Measurements from ENCODE around the gene PPM1B. TPM values are rescaled to one million over a fixed set of nuclear protein-coding genes. Genes with fewer than 3 reads are reported as not detected.
"Not testable (repeated sequence)": the region's sequence is repeated elsewhere in the genome, so short reads cannot be mapped to it uniquely, and the experiment has no call there.

PPM1B gene
- total and polyA plus RNA-seq, 2 donors (not counting 1 experiment from before 2014, with no cell fraction given) = 15.3 to 81.4 TPM

- Histone ChIP-seq H3K4me1 (ENCODE audit: control insufficient read depth in 2 of 2, insufficient read depth in 2 of 2, low read length in 2 of 2) (peaks cover 3% of the 10 kb centered on the region in 2 donors), H3K27me3 (replicated peaks in 1 of 4; ENCODE audit: control extremely low read depth in 1 of 4, control insufficient read depth in 3 of 4, insufficient read depth in 4 of 4, low read length in 3 of 4) (no peaks in the 10 kb centered on the region), H4K20me1 (ENCODE audit: control insufficient read depth, insufficient read depth, low read length, poor library complexity, severe bottlenecking) (no peaks in the 10 kb centered on the region), H3K36me3 (replicated peaks in 1 of 2; ENCODE audit: control extremely low read depth in 1 of 2, control insufficient read depth in 1 of 2, extremely low read depth in 1 of 2, insufficient read depth in 2 of 2, low read length in 1 of 2) (no peaks in the 10 kb centered on the region), H3K79me2 (ENCODE audit: control insufficient read depth, insufficient read depth, low read length) (no peaks in the 10 kb centered on the region), H3K4me2 (replicated peaks; ENCODE audit: low read depth, low read length, poor library complexity, severe bottlenecking) (peak overlapping the region; percentile 35), H3K27ac (ENCODE audit: low read length in 2 of 2) (no peak overlapping the region), H3K4me3 (ENCODE audit: control extremely low read depth in 1 of 5, extremely low read depth in 1 of 5, insufficient read depth in 1 of 5, low read depth in 2 of 5, low read length in 4 of 5) (no peak overlapping the region), H3K9me3 (ENCODE audit: control extremely low read depth in 1 of 3, control insufficient read depth in 2 of 3, insufficient read depth in 1 of 3, low read length in 2 of 3) (peaks cover 0 to 10% (median 6%) of the 10 kb centered on the region in 3 donors), H2AFZ (ENCODE audit: insufficient read depth, low read depth, low read length, poor library complexity, severe bottlenecking) (no peak overlapping the region), H3K9ac (ENCODE audit: low read length) (no peak overlapping the region)
- Mint-ChIP-seq H3K27me3 (peaks cover 22% of the 10 kb centered on the region), H3K27ac (no peak overlapping the region), H3K9me3 (ENCODE audit: insufficient read depth) (peaks cover 7% of the 10 kb centered on the region), H3K4me1 (peaks cover 7% of the 10 kb centered on the region), H3K4me3 (no peak overlapping the region)
- ChIA-PET POLR2A (interaction anchor here (0.8 kb wide), 1 partner anchor 710 kb away, joined by 6 read pairs; no protein-coding TSS in a partner anchor), CTCF (interaction anchor here (1.1 kb wide), 1 partner anchor 8 kb away, joined by 4 read pairs; no protein-coding TSS in a partner anchor)
- 69% methylated on average over 2 of the region's 3 CpGs for WGBS (ENCODE audit: insufficient coverage)
- intact Hi-C loops (cut with micrococcal nuclease) = no loop called here
- ATAC-seq (ENCODE audit: low read depth) = no peak
- DNase-seq = no peak
- TF ChIP-seq CTCF (IDR thresholded peaks at IDR 0.05) = no peak
- TF ChIP-seq EZH2 (IDR thresholded peaks at IDR 0.05; ENCODE audit: borderline replicate concordance, insufficient read depth, low read depth, low read length, poor library complexity, severe bottlenecking) = no peak
Measured at GRCh38 chr2:44250376-44250775, 81.7 kb downstream of the PPM1B start.

DNA sequence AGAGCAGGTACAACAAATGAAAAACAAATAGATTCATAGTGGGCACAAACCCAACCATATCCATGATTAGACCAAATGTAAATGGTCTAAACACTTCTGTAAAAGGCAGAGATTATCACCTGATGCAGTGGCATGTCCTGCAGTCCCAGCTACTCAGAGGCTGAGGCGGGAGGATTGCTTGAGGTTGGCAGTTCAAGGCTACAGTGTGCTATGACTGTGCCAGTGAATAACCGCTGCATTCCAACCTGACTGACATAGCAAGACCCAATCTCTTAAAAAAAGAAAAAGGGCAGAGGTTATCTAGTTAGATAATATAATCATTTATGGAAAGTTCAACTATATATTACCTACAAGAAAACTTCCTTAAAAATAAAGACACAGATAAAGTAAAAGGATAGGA is 85.3 kb downstream of the PPM1B start:
- H3K27me3 ChIP-seq (replicated peaks in 1 of 4; ENCODE audit: control extremely low read depth in 1 of 4, control insufficient read depth in 3 of 4, insufficient read depth in 4 of 4, low read length in 3 of 4) = peaks cover 0 to 2% (median under 1%) of the 10 kb centered on the region in 4 experiments
- ATAC-seq (ENCODE audit: low read depth) (no peak), DNase-seq (no peak)
- H3K27ac ChIP-seq (ENCODE audit: low read length in 2 of 2) = no peak overlapping the region
- no peak overlapping the region for H3K27ac Mint-ChIP-seq
- H3K4me3 ChIP-seq (ENCODE audit: control extremely low read depth in 1 of 5, extremely low read depth in 1 of 5, insufficient read depth in 1 of 5, low read depth in 2 of 5, low read length in 4 of 5) = no peak overlapping the region
- H3K79me2 ChIP-seq (ENCODE audit: control insufficient read depth, insufficient read depth, low read length) = no peaks in the 10 kb centered on the region
- no peak overlapping the region for H3K4me2 ChIP-seq (replicated peaks; ENCODE audit: low read depth, low read length, poor library complexity, severe bottlenecking)
- no peaks in the 10 kb centered on the region for H4K20me1 ChIP-seq (ENCODE audit: control insufficient read depth, insufficient read depth, low read length, poor library complexity, severe bottlenecking)
- no peaks in the 10 kb centered on the region for H3K36me3 ChIP-seq (replicated peaks in 1 of 2; ENCODE audit: control extremely low read depth in 1 of 2, control insufficient read depth in 1 of 2, extremely low read depth in 1 of 2, insufficient read depth in 2 of 2, low read length in 1 of 2)
- no peak overlapping the region for H3K4me3 Mint-ChIP-seq
- peaks cover 7% of the 10 kb centered on the region for H3K9me3 Mint-ChIP-seq (ENCODE audit: insufficient read depth)
- POLR2A ChIA-PET = no interaction called here
- WGBS (ENCODE audit: insufficient coverage) = no CpG with 5 or more reads among the region's 2 CpGs
- H3K9me3 ChIP-seq (ENCODE audit: control extremely low read depth in 1 of 3, control insufficient read depth in 2 of 3, insufficient read depth in 1 of 3, low read length in 2 of 3) = peaks cover 0 to 10% (median 6%) of the 10 kb centered on the region in 3 donors
- TF ChIP-seq CTCF (IDR thresholded peaks at IDR 0.05) = no peak
- TF ChIP-seq EZH2 (IDR thresholded peaks at IDR 0.05; ENCODE audit: borderline replicate concordance, insufficient read depth, low read depth, low read length, poor library complexity, severe bottlenecking) = no peak
- no peak overlapping the region for H3K9ac ChIP-seq (ENCODE audit: low read length)
- H3K27me3 Mint-ChIP-seq = peaks cover 35% of the 10 kb centered on the region
- CTCF ChIA-PET = interaction anchor here (1.0 to 1.1 kb wide), 2 partner anchors 10 to 12 kb away, joined by 3 to 4 read pairs; no protein-coding TSS in a partner anchor
- peaks cover 5% of the 10 kb centered on the region for H3K4me1 Mint-ChIP-seq
- H3K4me1 ChIP-seq (ENCODE audit: control insufficient read depth in 2 of 2, insufficient read depth in 2 of 2, low read length in 2 of 2) = peaks cover 3% of the 10 kb centered on the region in 2 donors
- intact Hi-C loops (cut with micrococcal nuclease) = no loop called here
- H2AFZ ChIP-seq (ENCODE audit: insufficient read depth, low read depth, low read length, poor library complexity, severe bottlenecking) = no peak overlapping the region

GRCh38 chr2:44255704-44256103 is 87.0 kb downstream of the PPM1B start:
- H3K36me3 ChIP-seq (replicated peaks in 1 of 2; ENCODE audit: control extremely low read depth in 1 of 2, control insufficient read depth in 1 of 2, extremely low read depth in 1 of 2, insufficient read depth in 2 of 2, low read length in 1 of 2); H3K27me3 ChIP-seq (replicated peaks in 1 of 4; ENCODE audit: control extremely low read depth in 1 of 4, control insufficient read depth in 3 of 4, insufficient read depth in 4 of 4, low read length in 3 of 4); H3K79me2 ChIP-seq (ENCODE audit: control insufficient read depth, insufficient read depth, low read length); H3K4me2 ChIP-seq (replicated peaks; ENCODE audit: low read depth, low read length, poor library complexity, severe bottlenecking); H3K4me1 Mint-ChIP-seq; H3K9ac ChIP-seq (ENCODE audit: low read length); H3K27ac Mint-ChIP-seq; H3K9me3 ChIP-seq (ENCODE audit: control extremely low read depth in 1 of 3, control insufficient read depth in 2 of 3, insufficient read depth in 1 of 3, low read length in 2 of 3); H3K4me1 ChIP-seq (ENCODE audit: control insufficient read depth in 2 of 2, insufficient read depth in 2 of 2, low read length in 2 of 2); intact Hi-C loops (cut with micrococcal nuclease); CTCF ChIA-PET; DNase-seq; H3K4me3 ChIP-seq (ENCODE audit: control extremely low read depth in 1 of 5, extremely low read depth in 1 of 5, insufficient read depth in 1 of 5, low read depth in 2 of 5, low read length in 4 of 5); H3K9me3 Mint-ChIP-seq (ENCODE audit: insufficient read depth); POLR2A ChIA-PET; H3K4me3 Mint-ChIP-seq; H3K27ac ChIP-seq (ENCODE audit: low read length in 2 of 2); H4K20me1 ChIP-seq (ENCODE audit: control insufficient read depth, insufficient read depth, low read length, poor library complexity, severe bottlenecking); H2AFZ ChIP-seq (ENCODE audit: insufficient read depth, low read depth, low read length, poor library complexity, severe bottlenecking); ATAC-seq (ENCODE audit: low read depth): not testable (repeated sequence)
- peaks cover 35% of the 10 kb centered on the region for H3K27me3 Mint-ChIP-seq
- WGBS (ENCODE audit: insufficient coverage) = no CpG with 5 or more reads among the region's 3 CpGs
